Cardiac muscle cell (in vitro differentiated cells and primary cell): ENCODE data around the gene PLCB2. TPM values are rescaled to one million over a fixed set of nuclear protein-coding genes. Genes with fewer than 3 reads are reported as not detected.

Experiments
- DNase-seq, 2 donors: peaks; one replicate each; pipeline versions ENCODE4 v3.0.0 to v3.0.0-alpha.2; 2010 to 2017; ENCODE audit warnings: low read depth in 1 of 2, low spot score in 1 of 2
- H3K27ac ChIP-seq: fragments of 200-600 bp; sonication (generic); 2 replicates; pipeline ENCODE4 v1.5.1; 2016
- H3K27me3 ChIP-seq: fragments of 200-600 bp; sonication (generic); 2 replicates; pipeline ENCODE4 v1.6.0; 2016; ENCODE audit warnings: control low read depth
- H3K36me3 ChIP-seq: fragments of 200-600 bp; sonication (generic); 2 replicates; pipeline ENCODE4 v1.5.1; 2016; ENCODE audit warnings: control low read depth
- H3K4me1 ChIP-seq: fragments of 200-600 bp; sonication (generic); 2 replicates; pipeline ENCODE4 v1.8.1; 2017; ENCODE audit warnings: low read depth, mild to moderate bottlenecking, mixed run types
- H3K4me3 ChIP-seq: fragments of 200-600 bp; sonication (generic); 2 replicates; pipeline ENCODE4 v1.5.1; 2016; ENCODE audit warnings: mild to moderate bottlenecking
- H3K9me3 ChIP-seq: fragments of 200-600 bp; sonication (generic); 2 replicates; pipeline ENCODE4 v1.5.1; 2017; ENCODE audit warnings: low read depth, mild to moderate bottlenecking, control low read depth
- CTCF ChIP-seq: IDR thresholded peaks from 2 replicates; pipeline ENCODE4 v1.5.1; 2012; ENCODE audit warnings: low read depth, mild to moderate bottlenecking, low read length
- polyA plus RNA-seq: library from polyadenylated mRNA; unstranded; fragments of >200 nt; fragmentation: Nextera tagmentation; extraction: Ambion mirVana; gene quantifications from 2 replicates; pipeline ENCODE4 v1.2.1, GENCODE V29; 2016
- total RNA-seq: library from RNA; depleted of rRNA; stranded (reverse); fragments of >200 nt; gene quantifications from 2 replicates; pipeline ENCODE4 v1.2.3, GENCODE V29; 2016

Gene PLCB2
- total and polyA plus RNA-seq, 2 experiments from 2014 or later, result 28.3 to 41.2 TPM

- DNase-seq, result no peak
- no peak for TF ChIP-seq CTCF
- H3K27ac ChIP-seq, result no peak overlapping the region
Measured at GRCh38 chr15:40242213-40242599, 65.5 kb downstream of the PLCB2 start.

GRCh38 chr15:40241269-40242212 is 66.2 kb downstream of the PLCB2 start:
- no peak for DNase-seq
- Histone ChIP-seq H3K27ac (no peak overlapping the region), H3K4me1 (peaks cover 16% of the 10 kb centered on the region), H3K36me3 (no peaks in the 10 kb centered on the region), H3K9me3 (no peaks in the 10 kb centered on the region), H3K4me3 (no peak overlapping the region), H3K27me3 (no peaks in the 10 kb centered on the region)
- TF ChIP-seq CTCF, result no peak

More at GRCh38 chr15:40242213-40242599, 65.5 kb downstream of the PLCB2 start:
- H3K4me3 ChIP-seq, result no peak overlapping the region
- H3K9me3 ChIP-seq, result no peaks in the 10 kb centered on the region
- peaks cover 16% of the 10 kb centered on the region for H3K4me1 ChIP-seq
- no peaks in the 10 kb centered on the region for H3K27me3 ChIP-seq
- H3K36me3 ChIP-seq, result no peaks in the 10 kb centered on the region

GRCh38 chr15:40240619-40241221 is 67.0 kb downstream of the PLCB2 start:
- no peaks in the 10 kb centered on the region for H3K9me3 ChIP-seq
- no peak for TF ChIP-seq CTCF
- H3K4me1 ChIP-seq, result peaks cover 16% of the 10 kb centered on the region
- no peaks in the 10 kb centered on the region for H3K36me3 ChIP-seq
- no peak for DNase-seq
- no peak overlapping the region for H3K4me3 ChIP-seq
- H3K27ac ChIP-seq, result no peak overlapping the region
- no peaks in the 10 kb centered on the region for H3K27me3 ChIP-seq

- Histone ChIP-seq H3K4me1 (peaks cover 12% of the 10 kb centered on the region), H3K36me3 (no peaks in the 10 kb centered on the region)
Measured at GRCh38 chr15:40239693-40240618, 67.8 kb downstream of the PLCB2 start.

More at GRCh38 chr15:40239693-40240618, 67.8 kb downstream of the PLCB2 start:
- H3K27ac ChIP-seq, result no peak overlapping the region
- DNase-seq, result no peak
- TF ChIP-seq CTCF, result no peak
- no peaks in the 10 kb centered on the region for H3K9me3 ChIP-seq
- no peaks in the 10 kb centered on the region for H3K27me3 ChIP-seq
- no peak overlapping the region for H3K4me3 ChIP-seq
